NCI-H460 (cell line): ENCODE data around the gene SLC9A8. TPM values are rescaled to one million over a fixed set of nuclear protein-coding genes. Genes with fewer than 3 reads are reported as not detected.
"Not testable (repeated sequence)": the region's sequence is repeated elsewhere in the genome, so short reads cannot be mapped to it uniquely, and the experiment has no call there.

ENCODE experiments used
- DNase-seq: peaks from one replicate; pipeline ENCODE4 v3.0.0-alpha.2; 2016; ENCODE audit warnings: low read depth; ENCODE audit errors: extremely low read depth
- total RNA-seq: library from RNA; depleted of rRNA; stranded (reverse); fragments of >200 nt; shearing (Covaris generic); gene quantifications from 2 replicates; pipeline ENCODE4 v1.2.3, GENCODE V29; 2014

The SLC9A8 gene
- total RNA-seq, 1 experiment from 2014 or later: 8.5 TPM

GRCh38 chr20:49890471-49891361 lies 78.1 kb downstream of the SLC9A8 start:
- no peak for DNase-seq

DNA sequence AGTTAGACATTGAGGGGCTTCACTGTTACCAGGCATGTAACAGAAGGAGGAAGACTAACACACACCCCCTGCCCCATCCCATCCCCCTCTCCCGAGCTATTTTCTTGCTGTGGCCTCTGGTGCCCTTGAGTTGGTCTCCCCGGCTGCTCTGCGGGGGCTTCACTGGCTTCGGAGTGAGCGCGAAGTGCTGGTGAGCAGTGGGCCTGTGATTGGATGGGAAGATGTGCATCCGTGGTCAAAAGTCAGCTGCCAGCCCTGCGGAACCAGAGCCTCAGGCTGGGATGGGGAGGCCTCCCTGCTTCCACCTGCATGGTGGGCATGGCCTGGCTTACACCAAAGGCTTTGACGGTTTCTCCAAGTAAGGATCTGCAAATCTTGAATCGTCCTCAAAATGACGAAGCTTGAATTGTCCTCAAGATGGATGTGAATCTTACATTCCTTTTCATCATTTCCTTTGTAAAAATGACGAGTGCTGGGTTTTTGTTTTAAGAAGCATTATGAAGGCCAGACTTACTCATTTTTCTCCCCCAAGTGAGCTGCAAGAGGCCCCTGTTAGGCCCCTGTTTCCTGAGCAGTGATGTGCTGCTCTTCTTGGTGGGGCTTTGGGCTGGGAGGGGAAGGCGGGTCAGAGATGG lies 79.0 kb downstream of the SLC9A8 start:
- no peak for DNase-seq

DNA sequence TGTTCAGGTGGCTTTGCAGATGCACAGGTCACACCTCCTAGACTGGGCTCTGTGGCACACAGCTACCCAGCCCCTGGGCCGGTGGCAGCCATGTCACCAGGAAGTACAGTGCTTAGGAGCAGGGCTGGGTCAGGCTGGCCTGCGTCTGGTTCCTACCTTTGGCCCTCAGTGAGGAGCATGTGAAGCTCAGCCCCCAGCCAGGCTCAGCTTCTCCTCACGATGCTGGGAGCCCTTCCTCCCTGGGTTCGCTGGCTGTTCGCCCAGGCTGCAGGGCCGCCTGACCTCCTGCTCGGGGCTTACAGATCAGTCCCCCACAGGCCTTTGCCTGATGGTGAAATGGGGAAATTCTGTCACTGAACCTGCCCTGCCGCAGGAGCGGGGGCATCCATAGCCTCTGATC lies 79.6 kb downstream of the SLC9A8 start:
- DNase-seq: no peak

- no peak for DNase-seq
Observed at GRCh38 chr20:49892817-49893216, 80.2 kb downstream of the SLC9A8 start.

- no peak for DNase-seq
Observed at GRCh38 chr20:49893242-49894072, 80.8 kb downstream of the SLC9A8 start.

GRCh38 chr20:49894073-49894470 lies 81.4 kb downstream of the SLC9A8 start:
- no peak for DNase-seq

GRCh38 chr20:49895474-49896093 lies 83.0 kb downstream of the SLC9A8 start:
- DNase-seq: not testable (repeated sequence)

DNA sequence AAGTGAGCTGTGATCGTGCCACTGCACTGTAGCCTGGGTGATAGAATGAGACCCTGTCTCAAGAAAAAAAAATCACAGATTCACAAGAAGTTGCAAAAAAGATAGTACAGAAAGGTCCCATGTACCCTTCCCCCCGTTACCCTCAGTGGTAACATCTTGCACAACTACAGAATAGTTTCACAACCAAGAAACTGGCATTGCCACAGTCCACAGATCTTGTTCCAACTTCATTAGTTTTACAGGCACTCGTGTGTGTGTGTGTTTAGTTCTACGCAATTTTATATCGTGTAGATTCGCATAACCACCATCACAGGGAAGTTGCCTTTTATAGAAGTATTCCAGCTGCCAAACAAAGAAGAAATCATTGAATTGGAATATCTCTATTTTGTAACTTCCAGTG lies 83.6 kb downstream of the SLC9A8 start:
- DNase-seq: no peak

DNA sequence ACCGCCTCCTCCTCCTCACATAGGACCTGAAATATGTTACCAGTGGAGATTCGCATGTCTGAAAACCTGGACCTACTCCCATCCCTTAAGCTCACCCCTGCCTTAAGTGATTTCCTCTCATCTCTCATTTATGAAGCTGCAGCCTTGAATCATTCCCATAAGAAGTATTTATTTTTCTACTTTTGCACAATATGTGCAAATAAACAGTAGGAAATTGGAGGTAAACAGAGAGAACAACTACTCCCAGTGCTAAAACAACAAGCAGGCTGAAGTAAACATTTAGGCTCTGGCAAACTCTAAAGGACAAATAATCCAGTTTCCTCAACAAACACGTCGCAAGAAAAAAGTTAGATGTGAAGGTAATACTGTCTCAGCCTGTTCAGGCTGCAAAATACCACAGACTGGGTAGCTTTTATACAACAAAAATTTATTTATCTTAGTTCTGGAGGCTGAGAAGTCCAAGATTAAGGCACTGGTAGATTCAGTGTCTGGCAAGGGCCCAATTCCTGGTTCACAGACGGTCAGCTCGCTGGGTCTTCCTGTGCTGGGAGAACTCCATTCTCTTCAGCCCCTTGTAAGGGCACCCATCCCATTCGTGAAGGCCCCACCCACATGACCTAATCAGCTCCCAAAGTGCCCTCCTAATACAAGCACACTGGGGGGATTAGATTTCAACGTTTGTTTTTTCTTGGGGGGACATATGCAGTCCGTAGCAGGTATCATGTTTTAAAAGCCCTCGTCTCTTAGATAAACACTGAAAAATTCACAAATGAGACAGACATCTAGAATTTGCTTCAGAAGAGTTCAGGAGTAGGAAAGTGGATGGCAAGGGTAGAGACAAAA lies 87.1 kb downstream of the SLC9A8 start:
- DNase-seq: peak; percentile 52

- DNase-seq: no peak
Observed at GRCh38 chr20:49901588-49901987, 89.0 kb downstream of the SLC9A8 start.

- no peak for DNase-seq
Observed at GRCh38 chr20:49904440-49905214, 92.0 kb downstream of the SLC9A8 start.

DNA sequence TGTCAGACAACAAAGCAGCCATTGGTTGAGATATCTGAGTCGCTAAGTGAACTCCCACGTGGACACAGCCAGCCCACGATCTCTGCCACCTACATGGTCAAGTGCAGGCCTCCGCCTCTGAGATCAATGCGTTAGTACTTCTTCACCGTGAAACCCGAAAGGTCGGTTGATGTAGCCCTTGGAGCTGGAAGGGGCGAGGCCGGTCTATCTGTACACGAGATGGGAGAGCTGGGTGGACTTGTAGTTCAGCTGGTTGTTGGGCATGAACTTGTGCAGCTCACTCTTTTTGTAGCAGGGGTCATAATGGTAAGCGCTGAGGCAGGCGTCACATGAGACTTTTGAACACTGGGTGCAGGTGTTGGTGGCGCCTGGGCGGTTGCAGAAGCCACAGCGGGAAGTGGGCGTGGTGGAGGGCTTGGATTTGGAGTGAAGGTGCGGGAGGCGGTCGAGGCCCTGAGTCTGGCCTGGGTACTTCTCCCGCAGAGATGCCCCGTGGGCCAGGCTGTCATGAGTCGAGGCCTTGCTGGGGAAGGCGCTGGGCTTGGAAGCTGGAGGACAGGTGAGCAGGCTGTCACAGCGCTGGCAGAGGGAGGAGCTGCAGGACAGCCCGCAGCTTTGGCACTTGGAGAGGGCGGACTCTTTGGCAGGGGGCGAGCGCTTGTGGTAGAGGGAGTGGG lies 92.9 kb downstream of the SLC9A8 start:
- DNase-seq: no peak

- no peak for DNase-seq
Observed at GRCh38 chr20:49906101-49906604, 93.5 kb downstream of the SLC9A8 start.

DNA sequence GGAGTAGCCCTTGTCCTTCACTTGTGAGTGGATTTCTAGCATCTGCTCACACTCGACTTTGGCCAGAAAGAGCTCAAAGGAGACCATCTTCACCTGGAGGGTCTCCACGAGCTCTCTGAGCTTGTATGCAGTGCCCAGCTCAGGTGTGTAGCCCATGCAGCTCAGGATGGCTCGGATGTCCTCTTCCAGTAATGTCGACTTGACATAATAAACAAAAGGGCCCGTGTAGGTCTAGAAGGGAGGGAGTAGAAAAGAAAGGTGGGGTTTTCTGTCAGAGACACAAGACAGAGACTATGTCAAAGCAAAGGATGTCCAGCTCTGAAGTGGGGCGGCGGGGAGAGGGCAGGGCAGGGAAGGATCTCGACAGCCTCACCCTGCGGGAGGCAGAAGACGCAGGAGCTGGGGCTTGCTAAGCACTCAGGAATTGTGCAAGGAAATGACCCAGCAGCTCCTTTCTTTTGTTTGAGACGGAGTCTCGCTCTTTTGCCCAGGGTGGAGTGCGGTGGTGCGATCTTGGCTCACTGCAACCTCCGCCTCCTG lies 94.1 kb downstream of the SLC9A8 start:
- DNase-seq: no peak

- no peak for DNase-seq
Observed at GRCh38 chr20:49907405-49908257, 95.0 kb downstream of the SLC9A8 start.

- no peak for DNase-seq
Observed at GRCh38 chr20:49908258-49908565, 95.6 kb downstream of the SLC9A8 start.
